GM19455 (cell line): ENCODE measurements around the gene DNAJC3.
"Not testable (repeated sequence)": the region's sequence is repeated elsewhere in the genome, so short reads cannot be mapped to it uniquely, and the experiment has no call there.

Experiments used
- ATAC-seq: cut with Tn5 transposase; IDR thresholded peaks from one replicate; pipeline ENCODE4 v1.9.1; 2021; ENCODE audit not compliant: unreplicated experiment

The DNAJC3 gene

GRCh38 chr13:95763601-95764000, 86.7 kb downstream of the DNAJC3 start:
- no peak for ATAC-seq

GRCh38 chr13:95771905-95772304, 95.0 kb downstream of the DNAJC3 start:
- no peak for ATAC-seq

GRCh38 chr13:95779522-95779921, 102.6 kb downstream of the DNAJC3 start:
- no peak for ATAC-seq

- ATAC-seq = no peak
Observed at GRCh38 chr13:95781016-95781415, 104.1 kb downstream of the DNAJC3 start.

- not testable (repeated sequence) for ATAC-seq
Observed at GRCh38 chr13:95781940-95782339, 105.0 kb downstream of the DNAJC3 start.

- no peak for ATAC-seq
Observed at GRCh38 chr13:95783747-95784146, 106.8 kb downstream of the DNAJC3 start.

- no peak for ATAC-seq
Observed at GRCh38 chr13:95784161-95784899, 107.4 kb downstream of the DNAJC3 start.

GRCh38 chr13:95784900-95785290, 108.0 kb downstream of the DNAJC3 start:
- no peak for ATAC-seq

- ATAC-seq = no peak
Observed at GRCh38 chr13:95787356-95788099, 110.6 kb downstream of the DNAJC3 start.

- ATAC-seq = no peak
Observed at GRCh38 chr13:95788100-95788463, 111.1 kb downstream of the DNAJC3 start.

- ATAC-seq = not testable (repeated sequence)
Observed at GRCh38 chr13:95789315-95789714, 112.4 kb downstream of the DNAJC3 start.

- no peak for ATAC-seq
Observed at GRCh38 chr13:95791084-95791722, 114.3 kb downstream of the DNAJC3 start.

- ATAC-seq = no peak
Observed at GRCh38 chr13:95793018-95793555, 116.1 kb downstream of the DNAJC3 start.

GRCh38 chr13:95793781-95794180, 116.8 kb downstream of the DNAJC3 start:
- no peak for ATAC-seq

- ATAC-seq = no peak
Observed at GRCh38 chr13:95797016-95797415, 120.1 kb downstream of the DNAJC3 start.

- ATAC-seq = no peak
Observed at GRCh38 chr13:95800436-95800835, 123.5 kb downstream of the DNAJC3 start.

- ATAC-seq = no peak
Observed at GRCh38 chr13:95801825-95802224, 124.9 kb downstream of the DNAJC3 start.

- ATAC-seq = no peak
Observed at GRCh38 chr13:95805921-95806320, 129.0 kb downstream of the DNAJC3 start.

- no peak for ATAC-seq
Observed at GRCh38 chr13:95809429-95809828, 132.5 kb downstream of the DNAJC3 start.

GRCh38 chr13:95813139-95813538, 136.2 kb downstream of the DNAJC3 start:
- no peak for ATAC-seq

- ATAC-seq = no peak
Observed at GRCh38 chr13:95814495-95814894, 137.6 kb downstream of the DNAJC3 start.

GRCh38 chr13:95822303-95822702, 145.4 kb downstream of the DNAJC3 start:
- ATAC-seq = no peak
